ENCODE measurements around the gene PDZD7.

The PDZD7 gene

DNA sequence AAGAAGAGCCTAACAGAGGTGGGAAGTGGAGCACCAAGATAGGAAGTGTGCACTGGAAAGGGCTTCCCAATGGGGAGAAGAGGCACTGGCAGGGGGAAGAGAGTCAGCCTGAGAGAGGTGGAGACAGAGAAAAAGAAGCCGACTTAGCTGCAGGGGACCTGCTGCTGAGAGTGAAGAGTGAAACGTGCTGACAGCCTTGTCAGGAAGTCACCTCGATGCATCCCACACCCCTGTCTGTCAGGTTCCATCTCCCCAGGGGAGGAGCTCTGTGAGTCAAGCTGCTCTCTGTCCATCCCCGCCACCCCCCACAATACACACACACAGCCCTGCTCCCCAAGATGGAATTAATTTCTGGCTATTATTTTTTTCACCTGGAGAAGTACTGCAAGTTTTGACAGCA, 44.8 kb upstream of the PDZD7 start:
- H3K9me2 ChIP-seq (replicated peaks; ENCODE audit: control insufficient read depth, low read length): no peaks in the 10 kb centered on the region
- no peaks in the 10 kb centered on the region for H3K9me3 ChIP-seq (ENCODE audit: control insufficient read depth, insufficient read depth, low read length)
- TF ChIP-seq CTCF (IDR thresholded peaks at IDR 0.05; ENCODE audit: low read depth, low read length, poor library complexity, severe bottlenecking): no peak
- TF ChIP-seq EZH2phosphoT487 (IDR thresholded peaks at IDR 0.05; ENCODE audit: borderline replicate concordance, low read length): no peak
- H3F3A ChIP-seq (ENCODE audit: control insufficient read depth, insufficient read depth): peaks cover 7% of the 10 kb centered on the region
- H3K4me1 ChIP-seq (ENCODE audit: control insufficient read depth, low read length): peaks cover 35% of the 10 kb centered on the region
- H4K20me1 ChIP-seq (ENCODE audit: control insufficient read depth, insufficient read depth, low read depth, low read length): no peaks in the 10 kb centered on the region
- H3K27me3 ChIP-seq (ENCODE audit: control insufficient read depth, low read length): peaks cover 12% of the 10 kb centered on the region
- H3K36me3 ChIP-seq (ENCODE audit: control insufficient read depth, low read length): no peaks in the 10 kb centered on the region
- no peak overlapping the region for H3K27ac ChIP-seq (ENCODE audit: low read depth, low read length)
- H3K4me2 ChIP-seq (ENCODE audit: low read length): peak overlapping the region; percentile 31
- H3K4me3 ChIP-seq (ENCODE audit: low read length): peak overlapping the region; percentile 20; the same call in 1 of the 2 replicates
- no peaks in the 10 kb centered on the region for H3K79me2 ChIP-seq (ENCODE audit: control insufficient read depth, low read length)

DNA sequence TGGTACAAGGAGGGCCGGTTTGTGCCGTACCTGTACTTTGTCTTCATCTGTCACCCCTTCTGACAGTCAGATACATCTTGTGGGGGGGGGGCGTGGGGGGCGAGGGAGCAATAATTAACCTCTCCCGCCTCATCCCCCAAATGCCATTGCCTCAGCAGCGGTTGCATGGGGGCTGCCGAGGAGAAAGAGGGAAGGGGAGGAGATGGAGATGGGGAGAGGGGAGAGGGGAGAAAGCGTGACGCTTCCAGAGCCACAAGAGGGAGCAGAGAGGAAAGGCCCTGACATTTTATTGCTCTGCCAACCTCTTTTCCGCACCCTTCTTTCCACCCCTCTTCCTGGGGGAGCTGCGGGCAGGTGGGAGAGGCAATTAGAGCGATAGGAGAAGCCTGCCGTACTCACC, 42.7 kb upstream of the PDZD7 start:
- no peak overlapping the region for H3K4me2 ChIP-seq (ENCODE audit: low read length)
- H3K27me3 ChIP-seq (ENCODE audit: control insufficient read depth, low read length): peaks cover under 1% of the 10 kb centered on the region
- H3K36me3 ChIP-seq (ENCODE audit: control insufficient read depth, low read length): no peaks in the 10 kb centered on the region
- no peaks in the 10 kb centered on the region for H4K20me1 ChIP-seq (ENCODE audit: control insufficient read depth, insufficient read depth, low read depth, low read length)
- no peak for TF ChIP-seq EZH2phosphoT487 (IDR thresholded peaks at IDR 0.05; ENCODE audit: borderline replicate concordance, low read length)
- no peak for TF ChIP-seq CTCF (IDR thresholded peaks at IDR 0.05; ENCODE audit: low read depth, low read length, poor library complexity, severe bottlenecking)
- no peaks in the 10 kb centered on the region for H3K9me3 ChIP-seq (ENCODE audit: control insufficient read depth, insufficient read depth, low read length)
- H3F3A ChIP-seq (ENCODE audit: control insufficient read depth, insufficient read depth): peaks cover 15% of the 10 kb centered on the region
- no peak overlapping the region for H3K4me3 ChIP-seq (ENCODE audit: low read length)
- H3K27ac ChIP-seq (ENCODE audit: low read depth, low read length): no peak overlapping the region
- H3K9me2 ChIP-seq (replicated peaks; ENCODE audit: control insufficient read depth, low read length): no peaks in the 10 kb centered on the region
- peaks cover 50% of the 10 kb centered on the region for H3K4me1 ChIP-seq (ENCODE audit: control insufficient read depth, low read length)
- H3K79me2 ChIP-seq (ENCODE audit: control insufficient read depth, low read length): no peaks in the 10 kb centered on the region

DNA sequence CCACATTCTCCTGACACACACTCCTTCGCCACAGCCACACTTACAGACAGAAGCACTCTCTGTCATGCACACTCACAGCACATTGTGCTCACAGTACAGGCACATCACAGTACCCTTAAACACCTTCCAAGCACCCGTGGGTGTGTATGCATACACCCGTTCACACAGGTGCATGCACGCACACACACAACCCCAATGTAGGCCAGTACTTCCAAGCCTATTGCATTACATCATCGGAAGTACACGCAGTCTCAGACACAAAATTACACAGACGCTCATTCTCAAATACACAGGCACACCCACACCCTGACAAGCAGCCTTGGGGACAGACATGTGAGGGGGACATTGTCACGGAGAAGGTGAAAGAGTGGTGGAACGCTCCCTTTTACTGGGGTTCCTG, 42.0 kb upstream of the PDZD7 start:
- Histone ChIP-seq H3K9me2 (replicated peaks; ENCODE audit: control insufficient read depth, low read length) (no peaks in the 10 kb centered on the region), H3K27ac (ENCODE audit: low read depth, low read length) (no peak overlapping the region)
- TF ChIP-seq CTCF (IDR thresholded peaks at IDR 0.05; ENCODE audit: low read depth, low read length, poor library complexity, severe bottlenecking): no peak
- TF ChIP-seq EZH2phosphoT487 (IDR thresholded peaks at IDR 0.05; ENCODE audit: borderline replicate concordance, low read length): no peak

More for the DNA sequence above, 42.0 kb upstream of the PDZD7 start:
- Histone ChIP-seq H3K79me2 (ENCODE audit: control insufficient read depth, low read length) (no peaks in the 10 kb centered on the region), H3K27me3 (ENCODE audit: control insufficient read depth, low read length) (no peaks in the 10 kb centered on the region; the same call in 1 of the 2 replicates), H3K9me3 (ENCODE audit: control insufficient read depth, insufficient read depth, low read length) (no peaks in the 10 kb centered on the region), H3K4me2 (ENCODE audit: low read length) (peak overlapping the region; percentile 70), H3K4me1 (ENCODE audit: control insufficient read depth, low read length) (peaks cover 50% of the 10 kb centered on the region), H3F3A (ENCODE audit: control insufficient read depth, insufficient read depth) (peaks cover 15% of the 10 kb centered on the region), H3K4me3 (ENCODE audit: low read length) (peak overlapping the region; percentile 55; the same call in 1 of the 2 replicates), H3K36me3 (ENCODE audit: control insufficient read depth, low read length) (no peaks in the 10 kb centered on the region), H4K20me1 (ENCODE audit: control insufficient read depth, insufficient read depth, low read depth, low read length) (no peaks in the 10 kb centered on the region)
